Measurements from ENCODE around the gene EGFLAM. TPM values are rescaled to one million over a fixed set of nuclear protein-coding genes. Genes with fewer than 3 reads are reported as not detected.

The EGFLAM gene
- total RNA-seq, 1 donor from 2014 or later: 2.1 TPM

- Histone ChIP-seq H3K4me1 (no peaks in the 10 kb centered on the region), H3K27me3 (no peaks in the 10 kb centered on the region), H3K4me3 (no peak overlapping the region), H3K36me3 (no peaks in the 10 kb centered on the region), H3K9me3 (no peaks in the 10 kb centered on the region), H3K27ac (no peak overlapping the region)
- DNase-seq: no peak
- no peak for ATAC-seq
- intact Hi-C loops (cut with DNase I): no loop called here
- TF ChIP-seq, protein P1, sequence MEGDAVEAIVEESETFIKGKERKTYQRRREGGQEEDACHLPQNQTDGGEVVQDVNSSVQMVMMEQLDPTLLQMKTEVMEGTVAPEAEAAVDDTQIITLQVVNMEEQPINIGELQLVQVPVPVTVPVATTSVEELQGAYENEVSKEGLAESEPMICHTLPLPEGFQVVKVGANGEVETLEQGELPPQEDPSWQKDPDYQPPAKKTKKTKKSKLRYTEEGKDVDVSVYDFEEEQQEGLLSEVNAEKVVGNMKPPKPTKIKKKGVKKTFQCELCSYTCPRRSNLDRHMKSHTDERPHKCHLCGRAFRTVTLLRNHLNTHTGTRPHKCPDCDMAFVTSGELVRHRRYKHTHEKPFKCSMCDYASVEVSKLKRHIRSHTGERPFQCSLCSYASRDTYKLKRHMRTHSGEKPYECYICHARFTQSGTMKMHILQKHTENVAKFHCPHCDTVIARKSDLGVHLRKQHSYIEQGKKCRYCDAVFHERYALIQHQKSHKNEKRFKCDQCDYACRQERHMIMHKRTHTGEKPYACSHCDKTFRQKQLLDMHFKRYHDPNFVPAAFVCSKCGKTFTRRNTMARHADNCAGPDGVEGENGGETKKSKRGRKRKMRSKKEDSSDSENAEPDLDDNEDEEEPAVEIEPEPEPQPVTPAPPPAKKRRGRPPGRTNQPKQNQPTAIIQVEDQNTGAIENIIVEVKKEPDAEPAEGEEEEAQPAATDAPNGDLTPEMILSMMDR (IDR thresholded peaks at IDR 0.05): no peak
Observed at GRCh38 chr5:38424148-38425060, 166.0 kb downstream of the EGFLAM start.

DNA sequence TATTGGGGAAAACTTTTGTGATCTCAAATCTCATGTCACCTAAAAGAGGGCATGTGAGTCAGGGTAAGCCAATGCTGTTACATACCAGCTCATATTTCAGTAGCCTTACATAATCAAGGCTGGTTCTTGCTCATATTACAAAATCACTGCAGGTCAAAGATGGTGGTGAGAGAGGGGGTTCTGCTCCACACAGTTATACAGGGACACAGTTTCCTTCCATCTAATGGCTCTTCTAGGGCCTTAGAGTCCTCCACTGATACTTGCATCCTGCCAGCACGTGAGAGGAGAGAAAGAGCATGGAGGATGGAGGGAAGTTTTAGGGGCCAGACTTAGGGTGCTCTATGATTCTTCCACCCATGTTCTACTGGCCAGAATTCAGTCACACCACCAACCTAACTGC is 168.1 kb downstream of the EGFLAM start:
- Histone ChIP-seq H3K9me3 (no peaks in the 10 kb centered on the region), H3K4me3 (no peak overlapping the region), H3K27ac (no peak overlapping the region), H3K4me1 (no peaks in the 10 kb centered on the region), H3K27me3 (no peaks in the 10 kb centered on the region), H3K36me3 (no peaks in the 10 kb centered on the region)
- TF ChIP-seq, protein P1 (IDR thresholded peaks at IDR 0.05): no peak
- DNase-seq (no peak), ATAC-seq (no peak)
- intact Hi-C loops (cut with DNase I): no loop called here

- TF ChIP-seq, protein P1 (IDR thresholded peaks at IDR 0.05): no peak
- no peak for ATAC-seq
- intact Hi-C loops (cut with DNase I): no loop called here
- no peaks in the 10 kb centered on the region for H3K36me3 ChIP-seq
- H3K9me3 ChIP-seq: no peaks in the 10 kb centered on the region
- H3K27me3 ChIP-seq: no peaks in the 10 kb centered on the region
- no peak overlapping the region for H3K4me3 ChIP-seq
- no peaks in the 10 kb centered on the region for H3K4me1 ChIP-seq
- no peak overlapping the region for H3K27ac ChIP-seq
- DNase-seq: no peak
Observed at GRCh38 chr5:38426986-38427950, 168.9 kb downstream of the EGFLAM start.

DNA sequence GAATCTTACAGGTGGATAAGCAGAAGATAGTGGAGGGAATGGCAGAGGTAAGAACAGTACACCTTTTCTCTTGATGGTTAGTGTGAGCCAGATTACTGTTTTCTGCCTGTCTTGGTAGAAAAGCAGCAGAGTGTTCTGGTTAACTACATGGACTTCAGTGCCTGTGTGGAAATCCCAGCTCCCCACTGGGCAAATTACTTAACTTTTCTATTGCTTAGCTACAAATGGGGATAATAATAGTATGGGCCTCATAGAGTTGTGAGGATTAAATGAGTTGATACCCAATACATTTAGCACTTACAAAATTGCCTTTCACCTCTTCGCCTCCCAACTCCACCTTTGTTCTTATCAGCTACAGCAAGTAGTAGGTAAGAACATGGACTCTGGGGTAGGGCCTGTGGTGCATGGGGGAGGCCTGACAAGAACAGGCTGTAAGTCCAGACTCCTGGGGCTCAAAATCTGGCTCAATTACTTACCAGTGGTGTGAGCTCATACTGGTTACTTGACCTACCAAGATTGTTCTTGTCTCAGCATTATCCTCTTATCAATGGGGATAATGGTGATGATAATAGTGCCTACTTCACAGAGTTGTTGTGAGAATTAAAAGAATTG is 173.0 kb downstream of the EGFLAM start:
- Histone ChIP-seq H3K4me3 (no peak overlapping the region), H3K4me1 (no peaks in the 10 kb centered on the region), H3K27ac (no peak overlapping the region), H3K36me3 (no peaks in the 10 kb centered on the region), H3K27me3 (no peaks in the 10 kb centered on the region), H3K9me3 (no peaks in the 10 kb centered on the region)
- intact Hi-C loops (cut with DNase I): no loop called here
- no peak for DNase-seq
- no peak for ATAC-seq
- TF ChIP-seq, protein P1 (IDR thresholded peaks at IDR 0.05): no peak

- Histone ChIP-seq H3K36me3 (no peaks in the 10 kb centered on the region), H3K4me1 (peaks cover 7% of the 10 kb centered on the region), H3K27ac (no peak overlapping the region), H3K4me3 (no peak overlapping the region), H3K9me3 (no peaks in the 10 kb centered on the region), H3K27me3 (peaks cover 5% of the 10 kb centered on the region)
- peak; percentile 42 for ATAC-seq
- TF ChIP-seq, protein P1 (IDR thresholded peaks at IDR 0.05): no peak
- intact Hi-C loops (cut with DNase I): no loop called here
- no peak for DNase-seq
Observed at GRCh38 chr5:38433160-38433861, 175.0 kb downstream of the EGFLAM start.
